Activated CD8-positive, alpha-beta memory T cell treated with anti-CD3 and anti-CD28 coated beads for 4 hours (primary cell): ENCODE measurements around the gene ERN1.
"Not testable (repeated sequence)": the region's sequence is repeated elsewhere in the genome, so short reads cannot be mapped to it uniquely, and the experiment has no call there.

Source experiments
- DNase-seq, 2 donors: peaks; one replicate each; pipeline ENCODE4 v3.0.0-alpha.2; 2020; ENCODE audit warnings: low read depth in 2 of 2

The ERN1 gene

GRCh38 chr17:64129765-64130558 lies at the start of gene ERN1:
ERN1 (minus strand) TSS chr17:64130144; CDS start chr17:64130029, 115 bp downstream.
- peak; percentile 81 to 87 for DNase-seq

- not testable (repeated sequence) for DNase-seq
These were observed 49.1 kb upstream of the ERN1 start for GRCh38 chr17:64179024-64179423.

GRCh38 chr17:64178011-64178825 lies 48.3 kb upstream of the ERN1 start:
- no peak for DNase-seq

GRCh38 chr17:64177311-64178010 lies 47.5 kb upstream of the ERN1 start:
- no peak for DNase-seq

- DNase-seq = no peak
These were observed 46.6 kb upstream of the ERN1 start for GRCh38 chr17:64176556-64176955.

DNA sequence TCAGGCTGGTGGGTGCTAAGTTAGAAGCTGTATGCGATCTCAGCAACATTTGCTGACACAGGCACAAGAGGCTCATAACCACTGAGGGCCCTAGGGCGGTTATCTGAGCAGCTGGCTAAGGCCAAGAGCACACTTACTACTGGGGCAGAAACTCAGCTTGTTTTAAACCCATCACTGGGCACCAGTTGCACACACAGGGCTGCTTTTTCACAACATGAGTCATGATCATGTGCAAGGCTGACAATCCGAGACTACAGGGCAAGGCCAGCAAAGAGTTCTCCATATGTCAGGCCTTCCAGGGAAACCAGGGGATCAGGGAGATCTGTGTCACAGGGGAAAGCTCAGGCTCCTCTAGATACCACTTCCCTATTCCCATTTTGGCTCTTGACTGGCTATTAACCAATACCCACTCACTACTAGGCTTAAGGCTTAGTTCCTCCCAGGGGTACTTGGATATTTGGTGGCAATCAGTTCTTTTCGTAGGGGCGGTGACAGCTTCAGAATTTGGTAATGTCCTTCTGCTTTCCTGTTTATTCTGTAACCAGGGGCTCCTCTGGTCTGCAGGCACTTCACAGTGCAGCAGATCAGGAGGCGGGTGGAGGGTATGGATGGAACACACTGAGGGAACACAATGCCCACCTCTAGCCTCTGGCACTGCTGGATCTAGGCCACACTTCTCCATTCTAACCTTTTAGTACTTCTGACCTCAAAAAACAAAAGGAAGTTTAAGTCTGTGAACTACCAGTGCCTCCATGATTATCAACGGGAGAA lies 44.9 kb upstream of the ERN1 start:
- DNase-seq = no peak

DNA sequence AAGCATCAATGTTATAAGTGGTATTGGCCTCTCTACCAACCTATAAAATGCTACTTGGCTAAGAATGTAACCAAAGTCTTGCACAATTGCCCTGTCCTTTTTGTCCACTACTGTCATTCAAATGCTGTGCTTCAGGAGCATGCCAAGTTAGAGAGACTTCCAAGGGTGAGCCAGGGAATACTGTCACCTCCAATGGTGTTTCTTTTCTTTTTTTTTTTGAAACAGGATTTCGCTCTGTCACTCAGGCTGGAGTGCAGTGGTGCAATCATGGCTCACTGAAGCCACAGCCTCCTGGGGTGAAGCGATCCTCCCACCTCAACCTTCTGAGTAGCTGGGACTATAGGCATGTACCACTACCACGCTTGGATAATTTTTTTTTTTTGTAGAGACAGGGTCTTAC lies 43.7 kb upstream of the ERN1 start:
- DNase-seq = no peak

DNA sequence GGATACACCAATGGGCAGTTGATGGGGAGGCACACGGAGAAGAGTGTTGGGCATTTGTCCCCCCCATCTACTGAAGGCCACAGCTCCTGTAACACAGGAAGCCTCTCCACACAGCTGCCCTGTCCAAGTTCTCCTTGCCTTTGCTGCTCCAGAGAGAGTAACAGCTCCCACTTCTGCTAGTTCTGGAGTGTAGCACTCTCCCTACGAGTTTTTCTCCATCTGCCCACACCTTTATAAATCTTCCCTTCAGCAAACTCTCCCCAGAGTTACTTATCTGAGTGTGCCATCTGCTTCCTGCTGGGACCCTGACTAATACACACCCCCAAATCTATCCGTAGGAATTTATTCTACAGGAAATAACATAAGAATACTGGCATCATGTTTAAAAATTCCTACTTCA lies 42.6 kb upstream of the ERN1 start:
- no peak for DNase-seq

- no peak for DNase-seq
These were observed 41.1 kb upstream of the ERN1 start for GRCh38 chr17:64171041-64171440.

DNA sequence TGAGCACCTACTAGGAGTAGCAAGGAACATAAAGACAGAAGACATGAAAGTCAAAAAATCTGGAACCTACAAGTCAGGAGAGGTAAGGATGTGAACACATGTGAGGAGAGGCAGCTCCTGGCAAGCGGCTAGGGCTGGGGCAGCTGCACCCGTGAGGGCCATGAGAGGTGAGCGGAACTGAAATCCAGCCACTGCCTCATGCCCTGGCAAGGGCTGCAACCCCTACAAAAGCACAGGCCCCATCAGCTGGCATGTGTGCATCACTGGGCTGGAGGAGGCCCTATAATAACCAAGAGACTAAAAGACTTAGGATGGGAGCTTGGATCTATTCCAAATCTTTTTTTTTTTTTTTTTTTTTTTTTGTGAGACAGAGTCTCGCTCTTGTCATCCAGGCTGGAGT lies 40.3 kb upstream of the ERN1 start:
- no peak for DNase-seq

- DNase-seq = not testable (repeated sequence)
These were observed 37.7 kb upstream of the ERN1 start for GRCh38 chr17:64167666-64168065.

DNA sequence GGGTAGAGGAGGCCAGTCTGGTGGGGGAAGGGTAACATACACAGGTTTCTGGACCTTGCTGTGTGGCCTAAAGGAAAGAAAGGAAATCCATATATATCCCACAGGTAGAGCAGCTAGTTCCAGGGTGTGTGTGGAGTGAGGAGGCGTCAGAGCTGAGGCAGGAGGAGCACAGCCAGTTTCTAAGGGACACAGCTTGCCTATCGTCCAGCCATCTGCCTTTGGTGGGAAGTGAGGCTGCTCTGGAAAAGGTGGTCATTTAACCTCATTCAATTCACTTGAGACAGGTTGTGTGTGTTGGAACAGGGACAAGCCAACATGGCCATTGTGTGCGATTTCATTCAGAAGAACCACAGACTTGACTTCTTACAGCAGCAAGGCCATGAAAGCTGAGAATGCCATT lies 36.9 kb upstream of the ERN1 start:
- no peak for DNase-seq

- DNase-seq = no peak
These were observed 35.4 kb upstream of the ERN1 start for GRCh38 chr17:64165347-64165746.

DNA sequence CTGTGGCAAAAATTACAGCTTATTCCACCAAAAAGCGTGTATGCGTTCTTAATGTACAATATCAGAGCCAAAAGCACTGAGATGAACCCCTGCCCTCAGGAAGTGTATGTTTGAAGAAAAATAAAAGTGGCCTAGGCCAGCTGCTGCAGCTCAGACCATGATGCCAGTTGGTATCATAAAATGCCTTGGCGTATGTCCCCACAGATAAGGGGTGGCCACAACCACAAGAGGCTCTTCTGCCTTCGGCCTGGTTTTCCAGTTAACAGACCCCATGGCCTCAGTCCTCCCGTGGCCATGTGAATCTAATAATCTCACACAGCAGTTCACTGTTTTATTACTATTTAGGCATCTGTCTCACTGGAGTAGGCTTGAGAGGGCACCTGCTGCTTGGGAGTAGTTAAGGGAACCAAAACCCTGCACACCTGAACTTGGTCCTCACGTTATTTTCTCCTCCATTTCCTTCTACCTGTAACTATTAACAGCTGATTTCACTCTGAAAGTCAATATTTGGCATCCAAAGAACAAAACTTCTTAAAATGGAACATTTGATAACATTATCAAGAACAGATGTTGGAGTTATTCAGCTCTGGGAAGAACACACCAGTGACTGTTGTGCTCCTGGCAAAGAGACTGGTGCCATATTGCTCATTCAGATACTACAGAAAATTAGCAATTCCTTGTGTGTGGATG lies 34.8 kb upstream of the ERN1 start:
- no peak for DNase-seq

DNA sequence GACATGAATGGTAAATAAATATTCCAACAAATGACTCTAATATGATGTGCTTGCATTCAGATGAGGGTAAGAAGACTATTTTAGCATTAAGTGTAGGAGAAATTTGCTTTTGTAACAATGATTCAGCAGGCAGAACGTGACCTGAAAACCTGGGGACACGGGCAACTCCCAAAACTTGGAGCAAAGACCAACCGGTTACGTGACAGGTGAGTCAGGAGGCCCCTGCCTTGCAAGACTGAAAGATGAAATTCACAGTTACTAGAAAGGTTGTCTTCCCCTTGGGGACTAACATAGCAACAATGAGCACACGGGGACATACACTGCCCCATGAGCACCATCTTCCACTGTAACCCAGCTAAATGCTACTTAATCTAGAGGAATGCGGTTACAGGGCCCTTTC lies 33.5 kb upstream of the ERN1 start:
- no peak for DNase-seq

GRCh38 chr17:64162554-64162953 lies 32.6 kb upstream of the ERN1 start:
- DNase-seq = no peak

DNA sequence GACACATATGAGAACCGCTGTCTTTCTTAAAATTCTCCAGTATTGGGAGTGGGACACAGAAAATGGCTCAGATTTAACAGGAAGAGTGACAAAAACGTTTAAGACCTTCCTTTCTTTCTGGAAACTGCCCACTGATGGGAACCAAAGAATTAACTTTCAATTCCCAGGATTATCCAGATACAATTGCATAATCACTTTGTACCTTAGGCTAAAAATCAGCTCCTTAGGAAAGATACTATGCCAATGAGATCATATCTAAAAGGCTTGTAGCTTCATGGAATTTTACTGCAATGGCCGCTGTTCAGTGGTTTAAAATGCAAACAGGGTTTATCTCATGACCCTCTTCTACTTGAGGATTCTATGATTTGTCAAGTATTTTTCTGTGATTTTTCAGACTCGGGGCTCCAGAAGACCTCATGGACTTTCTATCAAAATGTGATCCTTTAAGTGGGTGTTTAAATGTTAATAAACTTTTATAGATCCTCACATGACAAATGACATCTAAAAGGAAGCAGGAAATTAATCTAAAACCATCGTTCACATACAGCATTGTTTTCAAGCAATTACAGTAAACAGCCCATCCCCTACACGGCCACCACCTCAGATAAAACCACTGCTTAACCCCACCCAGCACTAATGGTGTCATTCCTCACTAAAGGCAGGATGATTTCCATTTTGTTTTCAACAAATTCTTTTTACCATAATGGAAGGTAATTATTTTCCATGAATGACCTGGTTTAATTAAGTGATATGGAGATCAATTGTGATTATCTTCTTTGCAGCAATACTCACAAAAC lies 31.6 kb upstream of the ERN1 start:
- DNase-seq = no peak

DNA sequence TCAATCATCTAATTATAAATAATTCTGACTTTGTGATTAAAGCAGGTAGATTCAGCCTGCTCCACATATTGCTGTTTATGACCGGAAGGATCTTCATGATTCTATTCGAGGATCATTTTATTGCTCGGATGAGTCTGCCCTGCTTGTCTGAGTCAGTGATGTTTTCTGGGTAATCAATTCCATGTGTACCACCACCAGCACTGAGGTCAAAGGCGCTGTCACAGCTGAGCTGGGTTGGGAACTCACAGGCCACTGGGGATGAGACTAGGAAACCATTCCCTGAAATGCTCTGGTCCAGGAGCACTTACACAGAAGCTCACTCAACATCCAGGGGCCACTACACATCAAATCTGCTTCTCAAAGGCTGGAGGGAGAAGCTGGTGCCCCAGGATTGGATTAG lies 30.4 kb upstream of the ERN1 start:
- DNase-seq = no peak

- no peak for DNase-seq
These were observed 29.1 kb upstream of the ERN1 start for GRCh38 chr17:64158831-64159590.

- DNase-seq = no peak
These were observed 28.5 kb upstream of the ERN1 start for GRCh38 chr17:64158406-64158805.
